A673 (cell line): ENCODE measurements around the gene POLR2M.

ENCODE experiments used
- EZH2 ChIP-seq: fragments of 200-600 bp; sonication (generic); IDR thresholded peaks from 2 replicates; pipeline ENCODE4 v1.6.1; 2017; ENCODE audit warnings: borderline replicate concordance, low read depth, mild to moderate bottlenecking, mixed read lengths, antibody characterized with exemption, low read length; ENCODE audit not compliant: poor library complexity, severe bottlenecking
- TF ChIP-seq, protein P1 (sequence below): fragments of 300-800, 200-600 bp; sonication (generic); conservative IDR thresholded peaks from 2 replicates; pipeline ENCODE4 v1.5.1; 2017; ENCODE audit warnings: low read depth, mild to moderate bottlenecking, antibody characterized with exemption, low read length, moderate library complexity, mixed read lengths

DNA sequence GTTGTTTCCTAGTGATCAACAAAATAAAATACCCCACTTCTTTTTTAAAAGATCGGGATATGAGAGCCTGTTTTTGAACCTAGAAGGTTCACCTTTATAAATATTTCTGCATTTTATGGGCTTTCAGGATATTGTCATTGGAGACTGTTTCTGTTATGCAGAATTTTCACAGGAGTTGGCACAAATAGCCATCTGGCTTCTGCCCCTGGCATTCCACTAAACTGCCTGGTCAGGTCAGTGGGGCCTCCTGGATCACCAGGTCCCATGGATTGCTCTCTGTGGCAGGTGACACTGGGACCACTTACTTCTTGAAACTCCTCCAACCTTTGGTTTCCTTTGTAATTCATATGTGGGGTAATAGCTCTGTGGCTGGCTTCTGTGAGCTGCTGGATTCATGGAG, 25.5 kb upstream of the POLR2M start:
- TF ChIP-seq, protein P1, sequence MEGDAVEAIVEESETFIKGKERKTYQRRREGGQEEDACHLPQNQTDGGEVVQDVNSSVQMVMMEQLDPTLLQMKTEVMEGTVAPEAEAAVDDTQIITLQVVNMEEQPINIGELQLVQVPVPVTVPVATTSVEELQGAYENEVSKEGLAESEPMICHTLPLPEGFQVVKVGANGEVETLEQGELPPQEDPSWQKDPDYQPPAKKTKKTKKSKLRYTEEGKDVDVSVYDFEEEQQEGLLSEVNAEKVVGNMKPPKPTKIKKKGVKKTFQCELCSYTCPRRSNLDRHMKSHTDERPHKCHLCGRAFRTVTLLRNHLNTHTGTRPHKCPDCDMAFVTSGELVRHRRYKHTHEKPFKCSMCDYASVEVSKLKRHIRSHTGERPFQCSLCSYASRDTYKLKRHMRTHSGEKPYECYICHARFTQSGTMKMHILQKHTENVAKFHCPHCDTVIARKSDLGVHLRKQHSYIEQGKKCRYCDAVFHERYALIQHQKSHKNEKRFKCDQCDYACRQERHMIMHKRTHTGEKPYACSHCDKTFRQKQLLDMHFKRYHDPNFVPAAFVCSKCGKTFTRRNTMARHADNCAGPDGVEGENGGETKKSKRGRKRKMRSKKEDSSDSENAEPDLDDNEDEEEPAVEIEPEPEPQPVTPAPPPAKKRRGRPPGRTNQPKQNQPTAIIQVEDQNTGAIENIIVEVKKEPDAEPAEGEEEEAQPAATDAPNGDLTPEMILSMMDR: no peak
- no peak for TF ChIP-seq EZH2
